GM19043 (cell line): Measurements from ENCODE around the gene CHTF18.
"Not testable (repeated sequence)": the region's sequence is repeated elsewhere in the genome, so short reads cannot be mapped to it uniquely, and the experiment has no call there.

Experiments used
- ATAC-seq: cut with Tn5 transposase; IDR thresholded peaks from one replicate; pipeline ENCODE4 v1.9.1; 2021; ENCODE audit warnings: low read depth; ENCODE audit not compliant: unreplicated experiment

The CHTF18 gene

GRCh38 chr16:774086-775001, 14.1 kb upstream of the CHTF18 start:
- no peak for ATAC-seq

- ATAC-seq, result no peak
These were observed 13.1 kb upstream of the CHTF18 start for GRCh38 chr16:775236-775796.

DNA sequence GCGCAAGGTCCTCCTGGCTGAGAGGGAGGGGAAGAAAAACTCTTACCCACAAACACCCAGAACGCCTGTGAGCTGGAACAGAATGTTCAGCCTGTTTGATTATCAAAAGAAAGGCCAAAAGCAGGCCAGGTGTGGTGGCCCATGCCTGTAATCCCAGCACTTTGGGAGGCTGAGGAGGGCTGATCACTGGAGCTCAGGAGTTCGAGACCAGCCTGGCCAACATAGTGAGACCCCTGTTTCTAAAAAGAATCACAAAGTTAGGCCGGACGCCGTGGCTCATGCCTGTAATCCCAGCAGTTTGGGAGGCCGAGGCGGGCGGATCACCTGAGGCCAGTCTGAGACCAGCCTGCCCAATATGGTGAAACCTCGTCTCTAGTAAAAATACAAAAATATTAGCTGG, 12.1 kb upstream of the CHTF18 start:
- ATAC-seq, result not testable (repeated sequence)

GRCh38 chr16:776824-777223, 11.6 kb upstream of the CHTF18 start:
- no peak for ATAC-seq

DNA sequence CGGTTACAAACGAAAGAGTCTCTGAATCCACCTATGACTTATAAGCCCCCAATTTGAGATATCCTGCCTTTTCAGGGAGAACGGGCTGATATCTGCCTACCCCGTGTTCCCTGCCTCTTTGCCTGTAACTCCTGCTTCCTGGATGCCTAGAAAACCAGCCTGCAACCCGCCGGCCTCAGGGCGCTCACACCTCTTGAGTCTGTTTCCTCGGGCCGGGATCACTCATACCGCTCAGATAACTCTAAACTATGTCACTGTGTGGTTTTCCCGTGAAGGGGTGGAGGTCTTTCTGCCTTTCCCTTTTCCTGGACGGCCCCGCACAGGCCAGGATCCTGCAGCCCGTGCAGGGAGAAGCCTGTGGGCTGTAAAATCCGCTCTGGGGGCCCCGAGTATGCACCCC, 10.6 kb upstream of the CHTF18 start:
- ATAC-seq, result no peak

DNA sequence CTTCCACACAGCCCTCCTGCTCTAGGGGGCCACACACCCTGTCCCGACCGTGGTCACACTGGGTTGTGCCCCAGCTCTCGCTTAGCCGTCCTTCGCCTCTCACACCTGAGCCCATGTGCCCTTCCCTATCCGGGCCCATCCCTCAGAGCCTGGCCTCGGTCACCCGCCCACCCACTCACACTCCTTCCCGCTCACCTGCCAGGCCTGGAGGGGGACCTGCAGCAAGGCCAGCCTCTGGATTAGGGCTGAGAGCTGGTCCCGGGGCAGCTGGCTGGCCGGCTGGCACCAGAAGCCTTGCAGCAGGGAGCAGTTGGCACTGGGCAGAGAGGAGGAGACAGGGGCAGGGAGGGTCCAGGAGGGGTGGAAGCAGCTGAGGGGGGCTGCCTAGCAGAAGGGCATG, 10.0 kb upstream of the CHTF18 start:
- ATAC-seq, result no peak

- ATAC-seq, result no peak
These were observed 9.4 kb upstream of the CHTF18 start for GRCh38 chr16:778909-779527.

- no peak for ATAC-seq
These were observed 8.9 kb upstream of the CHTF18 start for GRCh38 chr16:779561-779960.

DNA sequence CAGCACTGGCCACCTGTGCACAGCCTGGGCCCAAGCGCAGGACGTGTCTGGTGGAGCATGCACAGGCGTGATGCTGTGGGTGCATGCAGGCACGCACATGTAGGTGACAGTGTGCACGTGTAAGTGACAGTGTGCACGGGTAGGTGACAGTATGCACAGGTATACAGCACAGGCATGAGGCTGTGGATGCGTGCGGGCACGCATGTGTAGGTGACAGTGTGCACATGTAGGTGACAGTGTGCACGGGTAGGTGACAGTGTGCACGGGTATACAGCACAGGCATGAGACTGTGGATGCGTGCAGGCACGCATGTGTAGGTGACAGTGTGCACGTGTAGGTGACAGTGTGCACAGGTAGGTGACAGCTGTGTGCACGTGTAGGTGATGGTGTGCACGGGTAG, 8.1 kb upstream of the CHTF18 start:
- ATAC-seq, result no peak

DNA sequence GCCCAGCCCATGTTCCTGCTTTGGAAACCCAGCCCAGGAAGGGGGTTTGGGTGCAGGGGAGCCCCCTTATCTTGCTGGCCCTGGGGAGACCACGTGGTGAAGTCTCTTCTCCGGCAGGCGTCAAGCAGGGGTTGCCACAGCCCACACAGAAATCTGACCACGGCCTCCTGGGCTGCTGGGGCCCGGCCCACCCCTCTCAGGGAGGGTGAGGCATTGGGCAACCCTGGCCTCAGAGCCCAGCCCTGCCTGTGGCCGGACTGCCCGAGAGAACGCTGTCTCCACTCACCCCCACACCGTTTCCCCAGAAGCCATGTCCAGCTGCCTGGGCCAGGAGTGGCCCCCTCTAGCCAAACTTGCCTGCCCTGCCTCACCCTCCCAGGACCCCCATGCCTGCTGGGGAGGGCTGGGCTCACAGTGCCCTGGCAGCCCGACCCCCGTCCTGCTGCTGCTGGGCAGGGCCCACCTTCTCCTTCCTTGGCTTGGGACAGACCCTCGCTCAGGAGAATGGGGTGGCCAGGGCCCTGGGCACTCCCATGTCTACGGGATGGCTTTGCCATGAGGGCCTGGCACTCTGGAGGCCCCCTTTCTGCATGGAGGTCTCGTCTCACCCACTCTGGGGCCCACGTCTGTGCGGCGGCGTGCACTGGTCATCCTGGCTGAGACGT, 6.9 kb upstream of the CHTF18 start:
- no peak for ATAC-seq

GRCh38 chr16:782258-782657, 6.2 kb upstream of the CHTF18 start:
- ATAC-seq, result no peak

GRCh38 chr16:782766-783403, 5.5 kb upstream of the CHTF18 start:
- ATAC-seq, result no peak

DNA sequence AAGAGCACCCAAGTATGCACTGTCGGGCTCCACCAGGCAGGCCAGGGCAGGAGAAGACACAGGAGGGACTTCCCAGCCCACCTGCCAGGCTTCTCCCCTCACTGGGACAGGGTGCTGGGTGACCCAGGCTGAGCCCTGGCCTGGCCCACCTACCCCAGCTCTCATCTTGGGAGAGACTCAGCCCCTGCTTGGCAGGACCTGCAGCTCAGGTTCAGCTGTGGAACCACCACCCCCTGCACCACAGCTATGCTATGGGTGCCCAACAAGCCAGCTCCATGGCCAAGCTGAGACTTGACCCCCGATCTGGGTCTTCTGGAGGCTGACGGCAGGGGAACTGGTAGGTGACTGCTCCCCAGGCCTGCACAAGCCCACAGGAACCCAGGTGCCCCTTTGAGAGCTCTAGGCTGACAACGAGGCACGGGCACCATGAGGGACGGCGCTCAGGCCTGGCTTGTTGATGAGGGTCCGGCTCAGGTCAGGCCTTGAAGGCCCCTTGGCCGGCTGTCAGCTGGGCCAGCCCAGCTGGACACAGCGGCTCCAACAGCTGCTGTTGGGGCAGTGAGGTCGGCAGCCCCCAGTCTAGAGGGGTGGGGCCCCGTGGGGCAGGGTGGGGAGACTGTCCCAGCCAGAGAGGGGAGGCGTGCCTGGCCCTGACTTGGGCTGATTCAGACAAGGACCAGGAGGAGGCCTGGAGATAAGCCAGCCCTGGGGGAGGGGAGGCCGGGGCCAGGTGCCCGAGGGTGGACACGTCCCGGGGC, 4.8 kb upstream of the CHTF18 start:
- ATAC-seq, result no peak

- ATAC-seq, result no peak
These were observed 4.0 kb upstream of the CHTF18 start for GRCh38 chr16:784431-784830.

GRCh38 chr16:785563-786535, 2.6 kb upstream of the CHTF18 start:
- no peak for ATAC-seq

DNA sequence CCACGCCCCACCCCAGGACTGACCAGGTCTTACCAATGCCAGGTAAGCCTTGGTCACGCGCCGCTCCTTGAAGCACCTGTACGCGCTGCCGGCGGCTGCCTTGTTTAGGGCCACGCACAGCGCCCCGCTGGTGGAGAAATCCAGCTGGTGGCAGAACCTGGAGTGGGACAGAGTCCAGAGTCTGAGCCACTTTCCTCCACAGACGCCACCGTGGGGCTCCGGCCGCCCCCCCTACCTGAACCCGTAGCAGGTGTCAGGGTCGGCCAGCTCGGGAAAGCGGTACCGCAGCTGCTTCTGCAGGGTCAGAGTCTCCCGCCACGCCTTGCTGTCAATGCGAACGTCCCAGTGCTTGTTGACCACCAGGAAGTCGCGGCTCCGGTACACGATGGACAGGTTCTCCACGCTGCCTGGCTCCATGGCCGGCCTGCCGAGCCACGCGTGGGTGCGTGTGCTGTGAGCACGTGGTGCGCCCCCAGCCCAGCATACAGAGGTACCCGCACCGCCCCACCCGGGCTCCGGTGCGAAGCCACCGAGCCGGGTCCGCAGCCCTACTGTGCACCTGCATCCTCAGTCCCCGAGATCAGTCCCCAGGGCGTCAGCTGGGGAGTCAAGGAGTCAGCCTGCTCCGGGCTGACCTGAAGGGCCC, 976 bp upstream of the CHTF18 start:
- peak; percentile 12 for ATAC-seq

GRCh38 chr16:787978-788398, 432 bp upstream of the CHTF18 start, which contains the start of gene RPUSD1:
Gene RPUSD1, minus strand, starts transcription at chr16:788381. Its CDS starts 644 bp downstream, at chr16:787737.
- ATAC-seq, result no peak

- ATAC-seq, result no peak
These were observed 901 bp downstream of the CHTF18 start for GRCh38 chr16:789191-789850.
